Spinal cord (tissue), 10 donors: ENCODE results near the gene CASK. TPM values are rescaled to one million over a fixed set of nuclear protein-coding genes. Genes with fewer than 3 reads are reported as not detected.
A peak's percentile ranks its signal among the peaks of the same experiment; 100 is the strongest.

ENCODE experiments used
- DNase-seq, 6 donors: peaks; one replicate each; pipeline versions ENCODE4 v3.0.0 to v3.0.0-alpha.2; 2013 to 2015; ENCODE audit warnings: low spot score in 6 of 6, low read depth in 4 of 6
- H3K27ac ChIP-seq: one replicate; pipeline ENCODE4 v1.5.1; 2013; ENCODE audit warnings: low read depth, low read length, control low read depth
- H3K27me3 ChIP-seq: one replicate; pipeline ENCODE4 v1.6.1; 2013; ENCODE audit warnings: low read length; ENCODE audit not compliant: control insufficient read depth, insufficient read depth
- H3K36me3 ChIP-seq: one replicate; pipeline ENCODE4 v1.6.1; 2013; ENCODE audit warnings: low read length; ENCODE audit not compliant: control insufficient read depth, insufficient read depth
- H3K4me1 ChIP-seq: one replicate; pipeline ENCODE4 v1.6.1; 2013; ENCODE audit warnings: low read length; ENCODE audit not compliant: control insufficient read depth, insufficient read depth
- H3K4me3 ChIP-seq: one replicate; pipeline ENCODE4 v1.5.1; 2013; ENCODE audit warnings: low read depth, low read length, control low read depth
- H3K9me3 ChIP-seq: one replicate; pipeline ENCODE4 v1.6.1; 2013; ENCODE audit warnings: low read length; ENCODE audit not compliant: control insufficient read depth, insufficient read depth
- WGBS: methylation state at CpG from one replicate; pipeline ENCODE4 v1.1.5; 2013; ENCODE audit warnings: missing lambda C conversion rate; ENCODE audit not compliant: insufficient coverage; 5-methylcytosine and 5-hydroxymethylcytosine counted together
- polyA plus RNA-seq, 2 donors: library from polyadenylated mRNA; unstranded; fragments of 120-200 nt; gene quantifications; one replicate each; pipeline ENCODE4 v1.2.1, GENCODE V29; 2013; ENCODE audit not compliant: insufficient read length in 2 of 2
- small RNA-seq: library from RNA; depleted of rRNA; stranded (forward); fragments of <200 nt; gene quantifications from one replicate; pipeline ENCODE3, GENCODE V24; 2014; ENCODE audit warnings: low replicate concordance
- total RNA-seq, 2 donors: library from RNA; depleted of rRNA in 1 of 2; stranded (reverse); fragments of 120-200 nt in 1 of 2; fragments of >200 nt in 1 of 2; gene quantifications; one replicate each; pipeline versions ENCODE4 v1.2.3 to v1.2.4, GENCODE V29; 2013 to 2014
- donor health status: healthy.

The CASK gene
- total and polyA plus RNA-seq, 4 donors: 45.0 to 91.1 (median 57.9) TPM

DNA sequence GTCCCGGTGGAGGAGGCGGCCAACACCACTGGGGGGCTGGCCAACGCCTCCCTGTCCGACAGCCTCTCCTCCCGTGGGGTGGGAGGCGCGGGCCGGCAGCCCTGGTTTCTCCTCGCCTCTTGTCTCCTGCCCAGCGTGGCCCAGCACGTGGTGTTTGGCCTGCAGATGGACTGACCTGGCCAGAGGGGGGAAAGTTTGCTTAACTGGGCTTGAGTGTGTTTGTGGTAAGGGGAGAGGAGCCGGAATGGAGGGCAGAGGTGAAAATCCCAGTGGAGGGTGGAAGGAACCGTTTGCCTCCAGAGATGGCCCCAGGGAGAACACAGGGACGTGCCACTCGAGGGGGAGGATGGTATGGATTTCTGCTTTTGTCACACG lies 448.6 kb downstream of the CASK start:
- Histone ChIP-seq H3K27ac (peak overlapping the region; percentile 86), H3K27me3 (peaks cover 6% of the 10 kb centered on the region), H3K9me3 (peaks cover 3% of the 10 kb centered on the region), H3K4me3 (no peak overlapping the region), H3K4me1 (peaks cover 35% of the 10 kb centered on the region), H3K36me3 (peaks cover 4% of the 10 kb centered on the region)
- WGBS: 61% methylated on average over 15 of the region's 16 CpGs
- no peak for DNase-seq

DNA sequence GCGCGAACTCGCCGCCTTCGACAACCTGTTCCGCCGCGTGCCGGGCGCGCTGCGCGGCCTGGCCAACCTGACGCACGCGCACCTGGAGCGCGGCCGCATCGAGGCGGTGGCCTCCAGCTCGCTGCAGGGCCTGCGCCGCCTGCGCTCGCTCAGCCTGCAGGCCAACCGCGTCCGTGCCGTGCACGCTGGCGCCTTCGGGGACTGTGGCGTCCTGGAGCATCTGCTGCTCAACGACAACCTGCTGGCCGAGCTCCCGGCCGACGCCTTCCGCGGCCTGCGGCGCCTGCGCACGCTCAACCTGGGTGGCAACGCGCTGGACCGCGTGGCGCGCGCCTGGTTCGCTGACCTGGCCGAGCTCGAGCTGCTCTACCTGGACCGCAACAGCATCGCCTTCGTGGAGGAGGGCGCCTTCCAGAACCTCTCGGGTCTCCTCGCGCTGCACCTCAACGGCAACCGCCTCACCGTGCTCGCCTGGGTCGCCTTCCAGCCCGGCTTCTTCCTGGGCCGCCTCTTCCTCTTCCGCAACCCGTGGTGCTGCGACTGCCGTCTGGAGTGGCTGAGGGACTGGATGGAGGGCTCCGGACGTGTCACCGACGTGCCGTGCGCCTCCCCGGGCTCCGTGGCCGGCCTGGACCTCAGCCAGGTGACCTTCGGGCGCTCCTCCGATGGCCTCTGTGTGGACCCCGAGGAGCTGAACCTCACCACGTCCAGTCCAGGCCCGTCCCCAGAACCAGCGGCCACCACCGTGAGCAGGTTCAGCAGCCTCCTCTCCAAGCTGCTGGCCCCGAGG lies 449.2 kb downstream of the CASK start:
- Histone ChIP-seq H3K4me3 (no peak overlapping the region), H3K27ac (peak overlapping the region; percentile 86), H3K4me1 (peaks cover 33% of the 10 kb centered on the region), H3K27me3 (peaks cover 6% of the 10 kb centered on the region), H3K9me3 (peaks cover 3% of the 10 kb centered on the region), H3K36me3 (peaks cover 4% of the 10 kb centered on the region)
- DNase-seq: no peak
- 86% methylated on average over 91 of the region's 91 CpGs for WGBS

DNA sequence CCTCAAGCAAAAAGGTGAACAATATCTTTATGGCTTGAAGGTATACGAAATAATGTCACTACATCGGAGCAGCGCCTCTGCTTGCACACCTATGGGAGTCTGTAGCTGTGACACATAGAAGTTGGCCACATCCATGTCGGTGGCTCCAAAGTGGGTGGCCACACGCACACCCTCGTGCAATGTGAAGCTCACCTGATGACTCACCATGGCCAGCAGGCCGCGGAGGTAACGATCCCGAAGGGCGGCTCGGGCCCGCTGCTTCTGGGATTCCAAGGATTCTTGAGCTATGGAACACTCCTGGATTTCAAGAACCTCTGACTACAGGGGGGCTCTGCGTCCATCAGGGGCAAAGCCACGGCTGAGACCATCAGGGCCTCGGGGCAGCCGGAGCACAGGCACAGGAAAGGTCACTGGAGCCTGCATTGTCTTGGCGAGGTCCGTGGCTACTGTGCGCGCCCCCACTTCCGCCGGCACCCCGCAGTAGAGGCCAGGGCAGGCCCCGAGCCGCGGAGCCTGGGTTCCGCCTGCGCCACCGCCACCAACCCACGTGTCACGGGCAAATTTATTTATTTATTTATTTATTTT lies 451.0 kb downstream of the CASK start:
- Histone ChIP-seq H3K4me3 (no peak overlapping the region), H3K9me3 (peaks cover 3% of the 10 kb centered on the region), H3K4me1 (peaks cover 36% of the 10 kb centered on the region), H3K36me3 (peaks cover 4% of the 10 kb centered on the region), H3K27ac (no peak overlapping the region), H3K27me3 (peaks cover 6% of the 10 kb centered on the region)
- WGBS: 95% methylated on average over 20 of the region's 32 CpGs
- DNase-seq: no peak

DNA sequence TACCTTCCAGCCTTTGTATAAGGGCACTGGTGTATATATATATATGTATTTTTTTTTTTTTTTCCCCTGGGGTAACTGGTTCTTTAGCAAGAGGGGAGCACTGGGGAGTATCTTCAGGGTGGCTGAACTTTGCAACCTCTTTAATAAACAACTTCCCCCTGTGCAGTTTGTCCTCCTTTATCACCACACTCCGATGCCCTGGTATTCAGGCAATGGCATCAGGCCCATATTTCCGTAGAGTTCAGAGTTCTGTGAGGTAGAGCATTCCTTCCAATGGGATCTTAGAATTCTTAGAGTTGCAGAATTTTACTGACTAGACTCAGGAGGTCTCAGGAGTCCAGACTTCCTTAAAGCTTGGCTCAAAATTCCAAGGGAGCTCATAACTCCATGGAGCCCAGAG lies 451.6 kb downstream of the CASK start:
- peaks cover 31% of the 10 kb centered on the region for H3K4me1 ChIP-seq
- DNase-seq: no peak
- no CpG with 5 or more reads among the region's 2 CpGs for WGBS

DNA sequence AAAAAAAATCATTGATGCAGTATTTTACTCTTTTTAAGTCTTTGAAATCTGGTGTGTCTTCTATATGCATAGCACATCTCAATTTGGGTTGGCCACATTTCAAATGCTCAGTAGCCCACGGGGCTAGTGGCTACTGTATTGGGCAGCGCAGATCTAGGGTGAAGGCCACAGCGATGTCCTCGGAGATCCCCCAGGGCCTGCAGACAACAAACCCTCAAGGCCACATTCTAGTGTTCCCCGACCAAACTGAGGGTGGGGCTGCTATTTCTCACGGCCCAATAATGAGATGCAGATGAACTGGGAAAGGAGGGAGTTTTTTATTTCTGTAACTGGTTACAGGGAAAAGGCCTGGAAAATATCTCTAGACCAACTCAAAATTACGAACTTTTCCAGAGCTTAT lies 452.6 kb downstream of the CASK start:
- Histone ChIP-seq H3K4me3 (no peak overlapping the region), H3K4me1 (peaks cover 21% of the 10 kb centered on the region), H3K27ac (no peak overlapping the region), H3K9me3 (peaks cover 3% of the 10 kb centered on the region), H3K36me3 (peaks cover 4% of the 10 kb centered on the region), H3K27me3 (peaks cover 2% of the 10 kb centered on the region)
- WGBS: 92% methylated on average over 4 of the region's 7 CpGs
- DNase-seq: no peak

More for the DNA sequence above, 451.6 kb downstream of the CASK start:
- Histone ChIP-seq H3K36me3 (peaks cover 4% of the 10 kb centered on the region), H3K9me3 (peaks cover 3% of the 10 kb centered on the region), H3K4me3 (no peak overlapping the region), H3K27me3 (peaks cover 6% of the 10 kb centered on the region), H3K27ac (no peak overlapping the region)

DNA sequence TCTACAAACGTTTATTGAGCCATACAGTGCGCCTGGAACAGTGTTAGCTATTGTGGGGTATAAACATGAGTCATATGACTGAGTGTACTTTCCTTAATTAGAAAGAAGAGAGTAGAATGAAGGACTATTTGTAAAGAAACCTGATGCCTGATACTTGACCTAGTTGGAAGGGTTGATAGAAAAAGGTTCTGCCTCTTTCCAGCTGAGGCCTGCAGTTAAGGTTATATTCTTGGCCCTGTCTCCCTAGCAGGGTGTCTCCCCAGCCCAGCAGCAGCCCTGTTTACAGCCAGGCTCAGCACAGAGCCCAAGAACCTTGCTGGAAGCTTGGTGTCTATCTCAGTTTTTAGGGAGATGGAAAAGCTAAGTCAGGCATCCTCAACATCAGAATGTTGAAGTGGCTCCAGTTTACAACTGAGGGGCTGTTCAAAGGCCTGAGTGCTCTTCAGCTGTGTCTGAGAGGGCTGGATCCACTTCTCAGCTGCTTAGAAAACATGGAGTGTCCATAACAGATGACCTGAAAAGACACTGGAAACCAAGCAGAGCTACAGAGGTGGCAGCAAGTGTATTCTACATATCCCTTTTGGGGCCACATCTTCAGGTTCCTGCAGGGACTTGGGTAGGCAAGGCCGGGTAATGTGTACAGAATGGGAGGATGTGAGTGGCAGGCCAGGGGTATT lies 454.6 kb downstream of the CASK start:
- H3K27ac ChIP-seq: no peak overlapping the region
- H3K27me3 ChIP-seq: no peaks in the 10 kb centered on the region
- WGBS: 83% methylated on average over 1 of the region's 3 CpGs
- no peak overlapping the region for H3K4me3 ChIP-seq
- no peak for DNase-seq
- H3K4me1 ChIP-seq: peaks cover 8% of the 10 kb centered on the region
- H3K9me3 ChIP-seq: peaks cover 3% of the 10 kb centered on the region
- H3K36me3 ChIP-seq: no peaks in the 10 kb centered on the region

Small RNAs within 50 kb of the gene (small RNA-seq; reads per million reads assigned to genes)
- gene AL353691.2: not detected
- not detected for gene RN7SL144P
- not detected for gene RNU6-1321P
- gene RNU6-202P: not detected

Other genes with a start within 250 kb of the CASK start
- gene GPR34, start 234.6 kb downstream of the CASK start, total RNA-seq: 10 to 100 TPM; 16.1 to 54.4 TPM
- 10 to 100 TPM; 13.0 to 21.7 TPM for gene GPR34, start 234.6 kb downstream of the CASK start, polyA plus RNA-seq
- gene GPR82, start 199.4 kb downstream of the CASK start, total RNA-seq: under 1 TPM; 0.10 to 0.17 TPM
- under 1 TPM; 0.10 to 0.14 TPM for gene GPR82, start 199.4 kb downstream of the CASK start, polyA plus RNA-seq